ENCODE data around the gene SLC15A4. TPM values are rescaled to one million over a fixed set of nuclear protein-coding genes. Genes with fewer than 3 reads are reported as not detected.

The SLC15A4 gene
- total RNA-seq, 1 donor from 2014 or later, result 23.0 TPM

GRCh38 chr12:128791395-128792322 is 32.1 kb downstream of the SLC15A4 start:
- no peak for DNase-seq
- H3K4me3 Mint-ChIP-seq (ENCODE audit: unreplicated experiment), result no peak overlapping the region
- no peak for TF ChIP-seq CTCF (IDR thresholded peaks at IDR 0.05; ENCODE audit: partially characterized antibody, unreplicated experiment)
- no peak overlapping the region for H3K27ac Mint-ChIP-seq (ENCODE audit: unreplicated experiment)
- peaks cover 14% of the 10 kb centered on the region for H3K4me1 Mint-ChIP-seq (ENCODE audit: low read depth, unreplicated experiment)
- H3K27me3 Mint-ChIP-seq (ENCODE audit: unreplicated experiment), result peaks cover 8% of the 10 kb centered on the region
- peaks cover 11% of the 10 kb centered on the region for H3K9me3 Mint-ChIP-seq (ENCODE audit: unreplicated experiment)
- H3K36me3 Mint-ChIP-seq (ENCODE audit: unreplicated experiment), result peaks cover 5% of the 10 kb centered on the region

- Mint-ChIP-seq H3K27me3 (ENCODE audit: unreplicated experiment) (peaks cover 8% of the 10 kb centered on the region), H3K27ac (ENCODE audit: unreplicated experiment) (peak overlapping the region; percentile 28), H3K4me3 (ENCODE audit: unreplicated experiment) (no peak overlapping the region), H3K9me3 (ENCODE audit: unreplicated experiment) (peaks cover 11% of the 10 kb centered on the region), H3K4me1 (ENCODE audit: low read depth, unreplicated experiment) (peaks cover 14% of the 10 kb centered on the region), H3K36me3 (ENCODE audit: unreplicated experiment) (peaks cover 5% of the 10 kb centered on the region)
- TF ChIP-seq CTCF (IDR thresholded peaks at IDR 0.05; ENCODE audit: partially characterized antibody, unreplicated experiment), result no peak
- DNase-seq, result no peak
These were observed 32.9 kb downstream of the SLC15A4 start for GRCh38 chr12:128790653-128791373.

- no peak overlapping the region for H3K4me3 Mint-ChIP-seq (ENCODE audit: unreplicated experiment)
- H3K27me3 Mint-ChIP-seq (ENCODE audit: unreplicated experiment), result peaks cover 12% of the 10 kb centered on the region
- H3K9me3 Mint-ChIP-seq (ENCODE audit: unreplicated experiment), result peaks cover 11% of the 10 kb centered on the region
- H3K27ac Mint-ChIP-seq (ENCODE audit: unreplicated experiment), result peak overlapping the region; percentile 28
- H3K36me3 Mint-ChIP-seq (ENCODE audit: unreplicated experiment), result peaks cover 5% of the 10 kb centered on the region
- H3K4me1 Mint-ChIP-seq (ENCODE audit: low read depth, unreplicated experiment), result peaks cover 15% of the 10 kb centered on the region
- TF ChIP-seq CTCF (IDR thresholded peaks at IDR 0.05; ENCODE audit: partially characterized antibody, unreplicated experiment), result no peak
- no peak for DNase-seq
These were observed 33.5 kb downstream of the SLC15A4 start for GRCh38 chr12:128790221-128790620.

GRCh38 chr12:128789356-128789929 is 34.3 kb downstream of the SLC15A4 start:
- Mint-ChIP-seq H3K9me3 (ENCODE audit: unreplicated experiment) (peaks cover 11% of the 10 kb centered on the region), H3K27ac (ENCODE audit: unreplicated experiment) (no peak overlapping the region), H3K4me1 (ENCODE audit: low read depth, unreplicated experiment) (peaks cover 13% of the 10 kb centered on the region), H3K27me3 (ENCODE audit: unreplicated experiment) (peaks cover 11% of the 10 kb centered on the region), H3K4me3 (ENCODE audit: unreplicated experiment) (peak overlapping the region; percentile 30), H3K36me3 (ENCODE audit: unreplicated experiment) (no peaks in the 10 kb centered on the region)
- TF ChIP-seq CTCF (IDR thresholded peaks at IDR 0.05; ENCODE audit: partially characterized antibody, unreplicated experiment), result no peak
- no peak for DNase-seq

Measured in glutamatergic neuron (in vitro differentiated cells).